ENCODE results near the gene PRDM11. TPM values are rescaled to one million over a fixed set of nuclear protein-coding genes. Genes with fewer than 3 reads are reported as not detected.

The PRDM11 gene
- total and polyA plus RNA-seq, 2 of the 8 experiments (the other 6 are each of a cell fraction or from before 2014, with no cell fraction given): 3.6 to 11.7 TPM

DNA sequence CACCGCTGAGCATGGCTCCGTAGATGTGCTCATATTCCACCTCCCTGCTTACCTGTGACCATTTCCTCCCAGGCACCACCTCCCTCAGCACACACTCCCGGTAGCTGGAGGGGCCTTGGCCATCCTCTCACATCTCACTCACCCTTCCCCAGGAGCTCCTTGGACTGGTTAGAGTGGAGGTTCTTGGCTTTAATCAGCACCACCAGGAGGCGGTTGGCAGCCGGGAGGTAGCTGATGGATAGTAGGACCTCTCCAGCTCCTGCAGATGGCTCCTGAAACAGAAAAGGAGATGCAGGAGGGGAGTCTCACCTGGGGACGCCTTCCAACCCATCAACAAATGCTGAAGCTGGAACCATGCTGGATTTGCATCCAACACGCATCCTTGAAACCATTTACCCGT, 99.8 kb downstream of the PRDM11 start:
- no peak overlapping the region for H3K4me2 ChIP-seq (ENCODE audit: insufficient read depth in 1 of 2, low read depth in 2 of 2, low read length in 2 of 2)
- H2AFZ ChIP-seq (ENCODE audit: low read length): no peak overlapping the region
- H3K79me1 ChIP-seq (ENCODE audit: low read depth, low read length): no peaks in the 10 kb centered on the region
- H3K27me3 ChIP-seq (replicated peaks in 1 of 4; ENCODE audit: control insufficient read depth in 3 of 4, extremely low read depth in 1 of 4, insufficient read depth in 3 of 4, low read length in 3 of 4): no peaks in the 10 kb centered on the region; a peak in 1 of 7 replicates
- no peak overlapping the region for H2BK15ac ChIP-seq (ENCODE audit: low read length)
- no peak overlapping the region for H3K9ac ChIP-seq (replicated peaks in 1 of 4; ENCODE audit: extremely low read depth in 1 of 4, low read depth in 3 of 4, low read length in 3 of 4)
- ChIA-PET CTCF (ENCODE audit: partially characterized antibody) (interaction anchor here (0.8 to 7.4 kb wide), 16 partner anchors 11 to 338 kb away, joined by 3 to 78 read pairs (median 4); partner anchors contain the start of gene SYT13), POLR2A (ENCODE audit: partially characterized antibody) (interaction anchor here (0.7 kb wide), 1 partner anchor 38 kb away, joined by 3 read pairs; no protein-coding TSS in a partner anchor)
- H3K79me2 ChIP-seq (ENCODE audit: control insufficient read depth in 1 of 2, insufficient read depth in 2 of 2, low read length in 2 of 2): no peaks in the 10 kb centered on the region
- no peak overlapping the region for H3K4ac ChIP-seq (replicated peaks; ENCODE audit: insufficient read length, low read depth, low read length)
- no peak overlapping the region for H4K8ac ChIP-seq (ENCODE audit: extremely low read depth, insufficient read depth, low read length)
- FAIRE-seq (no peak), DNase-seq (ENCODE audit: low read depth in 1 of 2, low spot score in 2 of 2) (no peak)
- no peak overlapping the region for H2AK5ac ChIP-seq (ENCODE audit: low read depth, low read length)
- H4K5ac ChIP-seq (ENCODE audit: insufficient read length, low read depth, low read length): no peak overlapping the region
- no peaks in the 10 kb centered on the region for H3K23me2 ChIP-seq (ENCODE audit: low read depth, low read length)
- no peaks in the 10 kb centered on the region for H3K4me1 ChIP-seq (replicated peaks in 1 of 4; ENCODE audit: control insufficient read depth in 3 of 4, insufficient read depth in 4 of 4, low read length in 3 of 4)
- no peak for TF ChIP-seq CHD2 (IDR thresholded peaks at IDR 0.05; ENCODE audit: low read length)
- no peaks in the 10 kb centered on the region for H3K9me3 ChIP-seq (ENCODE audit: insufficient read depth in 2 of 2, low read depth in 1 of 2, low read length in 1 of 2)
- peaks cover 0 to 1% of the 10 kb centered on the region in 2 experiments for H4K20me1 ChIP-seq (replicated peaks in 1 of 2; ENCODE audit: control insufficient read depth in 1 of 2, insufficient read depth in 2 of 2, low read length in 2 of 2)
- H2BK5ac ChIP-seq (ENCODE audit: low read depth, low read length): no peak overlapping the region
- no peak overlapping the region for H2BK12ac ChIP-seq (ENCODE audit: low read depth, low read length)
- H3K23ac ChIP-seq (ENCODE audit: insufficient read length): no peak overlapping the region
- H3K56ac ChIP-seq (replicated peaks; ENCODE audit: insufficient read length, low read depth, low read length): no peak overlapping the region
- H3K27ac ChIP-seq (ENCODE audit: low read depth, low read length): no peak overlapping the region
- no peak overlapping the region for H3K4me3 ChIP-seq (ENCODE audit: extremely low read depth in 1 of 4, insufficient read depth in 2 of 4, low read depth in 3 of 4, low read length in 4 of 4)
- no peak overlapping the region for H4K91ac ChIP-seq (replicated peaks; ENCODE audit: insufficient read length, low read length)
- H3K18ac ChIP-seq (ENCODE audit: extremely low read depth, low read length): no peak overlapping the region
- no peak overlapping the region for H3K14ac ChIP-seq (ENCODE audit: insufficient read length)
- no peaks in the 10 kb centered on the region; a peak in 2 of 8 replicates for H3K36me3 ChIP-seq (ENCODE audit: control insufficient read depth in 2 of 4, insufficient read depth in 4 of 4, low read length in 3 of 4)
- H2BK20ac ChIP-seq (ENCODE audit: low read length): no peak overlapping the region
- 93% methylated on average over 8 of the region's 8 CpGs; no CpG with 5 or more reads in 1 of the 2 experiments for WGBS, 2 experiments (ENCODE audit: extremely low coverage in 1 of 2, insufficient coverage in 1 of 2, insufficient read length in 1 of 2, insufficient replicate concordance in 2 of 2, low coverage in 1 of 2, low lambda C conversion rate in 2 of 2, missing lambda C conversion rate in 1 of 2)
- no peak overlapping the region for H2BK120ac ChIP-seq (replicated peaks; ENCODE audit: low read depth, low read length)

Measured in H1 (cell line).